HK-2 (cell line): ENCODE measurements around the gene GABARAP.
A peak's percentile ranks its signal among the peaks of the same experiment; 100 is the strongest.

Source experiments
- DNase-seq: peaks from one replicate; pipeline ENCODE4 v3.0.0-alpha.2; 2018; ENCODE audit not compliant: unreplicated experiment

GABARAP gene

GRCh38 chr17:7241783-7242716, at the start of gene GABARAP:
Gene GABARAP (minus strand): TSS chr17:7242449. CDS start chr17:7242330, 119 bp downstream.
- peak; percentile 92 for DNase-seq

GRCh38 chr17:7290685-7291084, 48.4 kb upstream of the GABARAP start:
- no peak for DNase-seq

DNA sequence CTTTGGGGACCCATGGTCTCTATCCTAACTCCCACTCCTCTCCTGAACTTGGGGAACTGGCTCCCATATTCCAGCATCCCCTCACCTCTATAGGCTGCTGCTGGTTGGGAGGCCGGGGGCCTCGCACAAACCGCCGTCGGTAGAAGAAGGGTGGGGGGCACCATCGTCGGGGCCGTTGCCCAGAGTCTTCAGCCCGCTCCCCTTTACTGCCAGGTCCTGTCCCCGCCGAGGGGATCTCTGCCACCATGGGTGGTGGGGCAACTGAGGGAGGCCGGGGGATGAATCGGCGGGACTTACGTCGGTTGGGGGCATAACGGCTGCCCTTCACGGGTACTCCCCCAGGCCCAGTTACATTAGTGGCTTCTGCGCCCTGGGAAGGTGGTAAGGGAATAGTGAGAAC, 47.9 kb upstream of the GABARAP start:
- no peak for DNase-seq

GRCh38 chr17:7289256-7290032, 47.2 kb upstream of the GABARAP start:
- DNase-seq, result no peak

- DNase-seq, result no peak
These were observed 43.4 kb upstream of the GABARAP start for GRCh38 chr17:7285679-7286078.

GRCh38 chr17:7284911-7285310, 42.7 kb upstream of the GABARAP start:
- DNase-seq, result no peak

DNA sequence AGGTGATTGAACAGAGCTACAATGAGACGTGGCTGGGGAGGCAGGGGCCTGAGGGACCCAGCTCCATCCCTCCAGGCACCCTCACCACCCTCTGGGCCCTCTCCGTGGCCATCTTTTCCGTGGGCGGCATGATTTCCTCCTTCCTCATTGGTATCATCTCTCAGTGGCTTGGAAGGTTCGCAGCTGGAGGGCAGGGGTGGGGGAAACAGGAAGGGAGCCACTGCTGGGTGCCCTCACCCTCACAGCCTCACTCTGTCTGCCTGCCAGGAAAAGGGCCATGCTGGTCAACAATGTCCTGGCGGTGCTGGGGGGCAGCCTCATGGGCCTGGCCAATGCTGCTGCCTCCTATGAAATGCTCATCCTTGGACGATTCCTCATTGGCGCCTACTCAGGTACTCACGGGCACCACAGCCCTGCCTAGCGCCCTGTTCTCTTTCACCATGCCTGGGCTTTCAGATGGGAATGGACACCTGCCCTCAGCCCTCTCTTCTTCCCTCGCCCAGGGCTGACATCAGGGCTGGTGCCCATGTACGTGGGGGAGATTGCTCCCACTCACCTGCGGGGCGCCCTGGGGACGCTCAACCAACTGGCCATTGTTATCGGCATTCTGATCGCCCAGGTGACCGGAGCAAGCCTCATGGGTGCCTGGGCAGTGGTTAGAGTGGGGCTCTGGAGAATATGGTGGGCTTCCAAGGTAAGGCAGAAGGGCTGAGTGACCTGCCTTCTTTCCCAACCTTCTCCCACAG, 41.4 kb upstream of the GABARAP start:
- DNase-seq, result no peak

DNA sequence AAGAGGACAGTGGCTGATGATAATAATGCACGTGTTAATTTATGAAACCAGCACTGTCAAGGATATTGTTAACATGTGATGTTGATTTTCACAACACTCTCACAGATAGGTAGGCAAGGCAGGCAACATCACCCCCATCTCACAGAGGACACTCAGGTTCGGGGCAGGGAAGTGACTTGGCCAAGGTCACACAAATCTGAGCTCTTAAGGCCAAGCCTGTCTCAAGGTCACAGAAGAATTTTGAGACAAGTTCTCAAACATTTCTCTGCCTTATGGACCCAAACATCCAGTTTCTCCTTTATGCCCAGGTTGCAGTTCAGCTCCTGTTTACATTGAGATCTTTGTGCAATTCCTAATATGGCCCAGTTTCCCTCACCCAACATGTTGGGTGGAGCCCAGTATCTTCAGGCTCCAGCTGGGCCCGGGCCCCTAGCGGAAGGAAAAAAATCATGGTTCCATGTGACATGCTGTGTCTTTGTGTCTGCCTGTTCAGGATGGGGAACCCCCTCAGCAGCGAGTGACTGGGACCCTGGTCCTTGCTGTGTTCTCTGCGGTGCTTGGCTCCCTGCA, 40.6 kb upstream of the GABARAP start:
- DNase-seq, result no peak

GRCh38 chr17:7281953-7282751, 39.9 kb upstream of the GABARAP start:
- DNase-seq, result peak; percentile 19

GRCh38 chr17:7281074-7281952, 39.1 kb upstream of the GABARAP start, which contains the start of gene SLC2A4:
Gene SLC2A4 (plus strand): TSS chr17:7281718. CDS start chr17:7281935, 217 bp downstream.
- peak; percentile 91 for DNase-seq

DNA sequence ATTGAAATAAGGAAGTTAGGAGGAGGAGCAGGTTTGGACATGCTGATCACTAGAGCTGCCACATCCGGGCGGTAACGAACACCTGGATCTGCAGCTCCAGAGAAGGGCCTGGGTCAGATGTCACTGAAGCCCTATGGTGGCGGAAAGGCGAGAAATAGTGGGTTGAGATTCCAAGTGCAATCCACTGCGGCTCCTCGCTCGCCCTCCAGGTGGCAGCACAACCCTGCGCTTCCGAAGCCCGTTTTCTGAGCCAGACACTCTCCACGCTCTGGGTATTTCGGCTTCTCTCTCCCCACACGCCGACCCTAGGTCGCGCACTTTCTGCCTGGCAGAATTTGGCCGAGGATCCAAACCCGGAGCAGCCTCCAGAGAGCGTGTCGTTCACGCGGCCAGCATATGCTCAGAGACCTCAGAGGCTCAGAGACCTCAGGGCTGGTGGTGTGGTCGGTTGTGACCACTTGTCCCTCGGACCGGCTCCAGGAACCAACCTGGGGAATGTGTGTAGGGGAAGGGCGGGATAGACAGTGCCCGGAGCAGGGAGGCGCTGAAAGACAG, 38.3 kb upstream of the GABARAP start:
- DNase-seq, result peak; percentile 84

DNA sequence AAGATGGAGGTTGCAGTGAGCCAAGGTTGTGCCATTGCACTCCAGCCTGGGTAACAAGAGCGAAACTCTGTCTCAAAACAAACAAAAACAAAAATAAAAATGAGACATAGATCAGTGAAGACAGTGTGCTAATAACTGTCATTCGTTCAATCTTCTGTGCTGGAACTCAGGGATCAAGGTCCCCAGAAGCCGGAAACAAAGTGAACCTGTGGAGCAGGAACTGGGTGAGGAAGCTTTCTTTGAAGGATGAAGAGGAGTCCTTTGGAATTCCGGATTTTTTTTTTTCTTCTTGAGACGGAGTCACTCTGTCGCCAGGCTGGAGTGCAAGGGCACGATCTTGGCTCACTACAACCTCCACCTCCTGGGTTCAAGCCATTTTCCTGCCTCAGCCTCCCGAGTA, 37.2 kb upstream of the GABARAP start:
- no peak for DNase-seq

- DNase-seq, result no peak
These were observed 24.5 kb upstream of the GABARAP start for GRCh38 chr17:7266784-7267183.

GRCh38 chr17:7263801-7264078, 21.5 kb upstream of the GABARAP start:
- no peak for DNase-seq

DNA sequence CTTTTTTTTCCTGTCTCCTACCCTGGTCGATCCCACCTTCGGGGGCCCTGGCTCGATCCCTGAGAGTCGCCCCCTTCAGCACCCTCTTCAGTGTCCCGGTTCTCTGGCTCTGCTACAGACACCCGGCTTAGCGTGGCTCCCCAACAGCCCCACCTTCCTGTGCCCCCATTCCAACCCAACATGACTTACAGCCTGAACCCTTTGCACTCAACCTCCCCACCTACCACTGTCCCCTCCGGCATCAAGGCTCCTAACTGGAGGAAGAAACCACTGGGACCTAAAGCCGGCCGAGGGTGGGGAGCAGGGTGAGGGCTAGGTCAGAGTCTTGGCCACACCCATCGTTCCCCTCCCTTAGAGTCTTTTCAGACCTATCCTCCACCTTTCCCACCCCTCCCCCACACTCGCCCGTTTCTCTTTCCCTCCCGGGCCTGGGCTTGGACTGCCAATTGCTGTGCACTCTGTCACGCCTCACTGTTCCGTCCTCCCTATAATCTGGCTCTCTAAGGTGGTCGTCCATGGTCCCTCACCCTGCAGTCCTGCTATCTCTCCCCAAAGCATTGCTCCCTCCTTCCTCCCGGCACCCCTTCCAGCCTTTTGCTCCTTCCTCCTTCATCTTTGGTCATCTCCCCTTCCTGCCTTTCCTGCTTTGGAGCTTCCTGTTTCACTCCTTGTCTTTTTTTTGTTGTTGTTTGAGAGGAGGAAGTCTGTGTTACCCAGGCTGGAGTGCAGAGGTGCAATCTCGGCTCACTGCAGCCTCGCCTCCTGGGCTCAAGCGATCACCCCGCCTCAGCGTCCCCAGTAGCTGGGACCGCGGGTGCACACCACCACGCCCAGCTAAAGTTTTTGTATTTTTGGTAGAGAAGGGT, 20.9 kb upstream of the GABARAP start:
- DNase-seq, result no peak

GRCh38 chr17:7262192-7262934, 20.1 kb upstream of the GABARAP start, which contains the start of gene CLDN7:
Gene CLDN7 (minus strand): TSS chr17:7262478. CDS start chr17:7262043, 435 bp downstream.
- no peak for DNase-seq

DNA sequence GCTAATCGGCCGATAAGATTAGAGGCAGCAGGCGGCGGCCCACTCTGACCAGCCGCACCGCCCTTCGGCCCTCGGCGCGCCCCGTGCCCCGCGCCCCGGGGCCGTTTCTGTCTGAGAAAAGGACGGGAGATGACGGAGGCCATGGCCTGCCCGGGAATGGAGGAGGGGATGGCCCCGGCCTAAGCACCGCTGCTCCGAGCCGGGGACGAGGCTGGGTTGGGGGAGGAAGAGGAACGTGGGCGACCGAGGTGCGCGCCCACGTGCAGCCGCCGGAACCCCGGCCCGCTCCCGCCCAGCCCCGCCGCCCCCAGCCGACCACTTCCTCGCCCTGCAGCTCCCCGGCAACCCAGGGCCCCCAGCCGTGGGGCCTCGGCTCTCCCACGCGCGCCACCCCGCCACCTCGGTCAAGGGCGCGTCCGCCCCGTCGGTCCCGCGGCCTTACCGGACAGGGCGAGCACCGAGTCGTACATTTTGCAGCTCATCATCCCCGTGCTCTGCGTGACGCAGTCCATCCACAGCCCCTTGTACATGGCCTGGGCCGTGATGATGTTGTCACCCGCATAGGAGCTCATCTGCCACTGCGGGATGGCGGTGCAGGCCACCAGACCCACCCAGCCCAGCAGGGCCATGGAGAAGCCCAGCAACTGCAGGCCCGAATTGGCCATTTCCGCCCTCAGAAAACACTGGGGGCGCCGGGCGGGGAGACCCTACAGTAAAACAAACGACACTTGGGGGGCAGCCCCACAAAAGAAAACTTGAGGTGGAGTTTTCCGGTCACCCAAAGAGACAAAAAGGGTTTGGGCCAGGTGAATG, 19.3 kb upstream of the GABARAP start:
- no peak for DNase-seq
